TTC549 (cell line): ENCODE measurements around the gene PDE8A.
"Not testable (repeated sequence)": the region's sequence is repeated elsewhere in the genome, so short reads cannot be mapped to it uniquely, and the experiment has no call there.

Source experiments
- FAIRE-seq: peaks from 2 replicates; lab custom pipeline; 2012; peaks lifted over from hg19 to GRCh38; lab: Jason Lieb, UNC

The PDE8A gene

DNA sequence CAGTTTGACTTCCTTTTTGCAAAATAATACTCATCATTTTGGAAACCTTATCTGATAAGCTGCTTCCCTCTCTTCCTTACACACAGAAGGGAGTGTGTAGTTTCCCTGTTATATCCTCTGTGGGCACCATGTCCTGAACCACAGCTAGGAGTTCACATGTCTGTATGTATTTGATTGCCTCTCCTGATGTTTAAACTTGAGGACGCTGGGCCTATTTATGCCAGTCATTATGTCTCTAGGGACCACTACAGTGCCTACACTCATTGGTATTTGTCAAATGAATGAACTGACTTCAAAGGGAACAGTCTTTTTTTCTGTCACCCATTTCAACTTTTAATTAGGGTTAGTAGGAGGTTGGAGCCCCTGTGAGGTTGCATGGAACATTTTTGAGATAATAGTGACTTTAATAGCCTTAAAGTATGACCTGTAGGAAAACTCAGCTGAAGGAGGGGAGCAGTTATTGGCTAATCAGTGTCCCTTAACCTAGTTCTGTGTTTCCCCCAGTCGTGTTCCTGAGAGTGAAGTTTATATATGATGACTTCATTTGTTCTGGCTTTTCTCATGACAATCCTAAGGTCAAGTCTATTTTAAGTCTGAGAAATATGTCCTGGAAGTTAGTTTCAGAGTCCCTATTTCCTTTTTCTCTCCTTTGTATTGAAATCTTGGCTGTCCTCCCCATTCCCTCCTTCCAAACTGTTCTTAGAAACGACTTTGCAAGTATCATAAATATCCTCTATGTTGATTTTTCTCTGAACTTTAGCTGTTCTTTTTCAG lies 28.9 kb downstream of the PDE8A start:
- FAIRE-seq = no peak

DNA sequence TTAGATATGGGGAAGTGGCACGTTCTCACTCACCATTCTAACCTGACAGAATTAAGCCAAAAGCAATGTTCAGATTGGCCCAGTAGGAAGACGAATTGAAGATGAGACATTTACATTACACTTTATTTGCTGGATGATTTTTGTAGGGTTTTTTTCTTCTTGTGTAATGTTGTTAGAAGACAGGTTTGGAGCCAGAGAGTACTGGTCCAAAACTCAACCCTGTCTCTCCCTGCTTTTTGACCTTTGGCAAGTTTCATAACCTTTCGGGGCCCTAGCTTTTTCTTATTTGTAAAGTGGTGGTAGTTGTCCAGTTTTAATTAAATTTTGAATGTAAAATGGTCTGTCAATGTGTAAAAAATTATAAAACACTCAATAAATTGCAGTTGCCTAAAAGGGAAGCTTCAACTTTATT lies 29.5 kb downstream of the PDE8A start:
- no peak for FAIRE-seq

DNA sequence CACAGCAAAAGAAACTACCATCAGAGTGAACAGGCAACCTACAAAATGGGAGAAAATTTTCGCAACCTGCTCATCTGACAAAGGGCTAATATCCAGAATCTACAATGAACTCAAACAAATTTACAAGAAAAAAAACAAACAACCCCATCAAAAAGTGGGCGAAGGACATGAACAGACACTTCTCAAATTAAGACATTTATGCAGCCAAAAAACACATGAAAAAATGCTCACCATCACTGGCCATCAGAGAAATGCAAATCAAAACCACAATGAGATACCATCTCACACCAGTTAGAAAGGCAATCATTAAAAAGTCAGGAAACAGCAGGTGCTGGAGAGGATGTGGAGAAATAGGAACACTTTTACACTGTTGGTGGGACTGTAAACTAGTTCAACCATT lies 30.1 kb downstream of the PDE8A start:
- FAIRE-seq = not testable (repeated sequence)

DNA sequence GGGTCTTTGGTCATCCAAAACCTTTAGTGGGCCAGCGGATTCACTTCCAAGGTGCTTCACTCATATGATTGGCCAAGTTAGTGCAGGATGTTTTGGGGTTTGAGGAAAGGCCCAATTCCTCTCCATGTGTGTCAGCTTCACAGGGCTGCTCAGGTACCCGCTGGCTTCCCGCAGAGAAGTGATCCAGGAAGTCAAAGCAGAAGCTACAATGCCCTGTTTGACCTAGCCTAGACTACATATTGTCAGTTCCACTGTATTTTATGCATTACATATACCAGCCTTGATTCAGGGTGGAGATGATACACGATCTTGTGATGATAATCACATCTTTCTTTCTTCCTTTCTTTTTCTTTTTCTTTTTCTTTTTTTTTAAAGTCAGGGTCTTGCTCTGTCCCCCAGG lies 32.1 kb downstream of the PDE8A start:
- no peak for FAIRE-seq

DNA sequence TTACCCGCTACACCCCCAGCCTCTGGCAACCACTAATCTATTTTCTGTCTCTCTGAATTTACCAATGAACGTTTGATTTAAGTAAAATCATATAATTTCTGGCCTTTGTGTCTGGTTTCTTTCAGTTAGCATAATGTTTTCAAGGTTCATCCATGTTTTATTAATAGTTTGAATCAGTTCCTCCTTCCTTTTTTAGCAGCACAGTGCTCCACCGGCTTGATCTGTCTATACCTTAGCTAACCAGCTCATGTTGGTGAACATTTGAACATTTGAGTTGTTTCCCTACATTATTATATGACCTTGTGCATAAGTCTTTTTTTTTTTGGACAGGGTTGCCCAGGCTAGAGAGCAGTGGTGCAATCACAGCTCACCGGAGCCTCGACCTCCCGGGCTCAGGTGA lies 33.3 kb downstream of the PDE8A start:
- FAIRE-seq = no peak

DNA sequence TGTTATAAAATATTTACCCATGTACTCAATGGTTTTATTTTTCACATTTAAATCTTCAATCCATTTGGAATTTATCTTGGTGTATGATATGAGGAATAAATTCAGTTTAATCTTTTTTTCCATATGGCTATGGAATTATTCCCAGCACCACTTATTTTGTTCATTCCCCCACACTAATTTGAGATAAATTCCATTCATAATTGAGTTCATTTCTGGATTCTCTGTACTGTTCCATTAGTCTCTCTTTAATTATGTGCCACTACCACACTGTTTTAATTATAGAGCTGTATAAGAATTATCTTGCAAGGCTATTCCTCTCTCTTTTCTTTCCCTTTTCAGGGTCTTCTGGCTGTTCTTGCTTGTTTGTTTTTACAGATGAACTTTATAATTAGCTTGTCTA lies 34.6 kb downstream of the PDE8A start:
- FAIRE-seq = no peak

DNA sequence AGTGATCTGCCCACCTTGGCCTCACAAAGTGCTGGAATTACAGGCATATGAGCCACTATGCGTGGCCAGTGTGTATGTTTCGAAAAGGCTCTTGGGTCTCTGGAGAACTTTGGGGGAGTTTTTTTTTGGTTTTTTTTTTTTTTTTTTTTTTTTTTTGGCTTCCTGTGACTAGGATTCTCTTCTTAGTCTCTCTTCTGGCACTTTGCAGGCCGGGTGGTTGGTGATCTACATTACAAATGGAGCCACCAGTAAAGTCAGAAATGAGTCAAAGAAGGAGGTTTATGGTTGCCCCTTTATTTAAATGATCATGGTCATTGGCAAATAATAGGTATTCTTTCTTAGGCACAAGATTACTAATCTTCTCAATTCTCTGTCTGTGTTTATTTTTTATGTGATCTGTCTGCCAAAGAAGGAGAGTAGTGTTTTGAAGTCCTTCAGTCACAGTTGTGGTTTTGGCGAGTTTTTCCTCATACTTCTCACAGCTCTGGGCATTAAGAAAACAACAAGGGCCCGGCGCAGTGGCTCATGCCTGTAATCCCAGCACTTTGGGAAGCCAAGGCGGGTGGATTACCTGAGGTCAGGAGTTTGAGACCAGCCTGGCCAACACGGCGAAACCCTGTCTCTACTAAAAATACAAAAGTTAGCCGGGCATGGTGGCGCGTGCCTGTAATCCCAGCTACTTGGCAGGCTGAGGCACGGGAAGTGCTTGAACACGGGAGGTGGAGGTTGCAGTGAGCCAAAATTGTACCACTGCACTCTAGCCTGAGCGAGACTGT lies 38.3 kb downstream of the PDE8A start:
- FAIRE-seq = no peak

DNA sequence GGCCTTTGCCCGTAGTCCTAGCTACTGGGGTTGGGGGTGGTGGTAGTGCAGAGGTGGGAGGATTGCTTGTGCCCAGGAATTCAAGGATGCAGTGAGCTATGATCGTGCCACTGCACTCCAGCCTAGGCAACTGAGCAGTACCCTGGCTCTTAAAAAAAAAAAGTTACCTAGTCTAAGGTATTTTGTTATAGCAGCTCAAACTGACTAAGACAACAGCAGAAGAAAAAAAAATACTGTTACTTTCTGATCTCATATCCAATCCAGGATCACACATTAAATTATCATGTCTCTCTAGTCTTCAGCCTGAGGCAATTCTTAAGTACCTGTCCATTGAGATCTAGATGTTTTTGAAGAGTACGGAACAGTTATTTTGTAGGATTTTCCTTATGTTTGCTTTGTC lies 39.8 kb downstream of the PDE8A start:
- no peak for FAIRE-seq

DNA sequence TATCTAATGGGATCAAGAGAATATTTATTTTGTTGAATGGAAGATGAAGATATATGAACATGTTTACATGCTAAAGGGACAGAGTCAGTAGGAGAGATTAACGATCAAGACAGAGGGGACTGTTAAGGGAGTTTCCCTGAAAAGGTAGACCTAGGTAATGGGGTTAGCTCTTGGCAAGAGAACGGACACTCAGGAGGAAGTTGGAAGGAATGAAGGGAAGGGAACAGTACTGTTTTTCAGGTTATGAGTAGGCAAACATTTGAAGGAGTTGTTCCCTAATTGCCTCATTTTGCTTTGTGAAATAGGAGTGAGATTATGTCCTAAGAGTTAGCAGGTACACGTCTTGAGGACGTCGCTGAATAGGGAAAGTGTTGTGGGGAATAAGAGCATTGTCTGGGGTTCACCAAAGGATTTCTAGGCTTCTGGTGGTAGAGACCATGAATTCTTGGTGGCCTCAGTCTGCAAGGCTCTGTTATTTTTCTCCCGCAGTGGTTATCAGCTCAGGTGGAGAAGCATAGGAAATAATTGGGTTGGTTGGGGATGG lies 41.3 kb downstream of the PDE8A start:
- no peak for FAIRE-seq

DNA sequence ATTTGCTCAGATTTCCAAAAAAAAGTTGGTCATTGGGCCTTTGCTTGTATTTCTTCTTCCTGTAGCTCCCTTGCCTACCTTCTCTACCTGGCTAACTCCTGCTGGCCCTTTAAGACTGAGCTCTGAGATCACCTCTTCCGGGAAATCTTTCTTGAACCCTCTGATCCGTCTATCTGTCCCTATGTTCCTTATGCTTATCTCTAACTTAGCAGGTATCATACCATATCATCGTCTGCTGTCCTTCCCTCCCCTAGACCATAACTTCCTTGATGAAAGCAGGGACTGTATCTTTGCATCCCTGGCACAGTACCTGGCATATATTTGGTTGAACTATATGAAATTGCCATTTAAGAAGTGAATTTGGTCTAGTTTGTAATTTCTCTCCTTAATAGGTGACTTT lies 42.3 kb downstream of the PDE8A start:
- FAIRE-seq = no peak

DNA sequence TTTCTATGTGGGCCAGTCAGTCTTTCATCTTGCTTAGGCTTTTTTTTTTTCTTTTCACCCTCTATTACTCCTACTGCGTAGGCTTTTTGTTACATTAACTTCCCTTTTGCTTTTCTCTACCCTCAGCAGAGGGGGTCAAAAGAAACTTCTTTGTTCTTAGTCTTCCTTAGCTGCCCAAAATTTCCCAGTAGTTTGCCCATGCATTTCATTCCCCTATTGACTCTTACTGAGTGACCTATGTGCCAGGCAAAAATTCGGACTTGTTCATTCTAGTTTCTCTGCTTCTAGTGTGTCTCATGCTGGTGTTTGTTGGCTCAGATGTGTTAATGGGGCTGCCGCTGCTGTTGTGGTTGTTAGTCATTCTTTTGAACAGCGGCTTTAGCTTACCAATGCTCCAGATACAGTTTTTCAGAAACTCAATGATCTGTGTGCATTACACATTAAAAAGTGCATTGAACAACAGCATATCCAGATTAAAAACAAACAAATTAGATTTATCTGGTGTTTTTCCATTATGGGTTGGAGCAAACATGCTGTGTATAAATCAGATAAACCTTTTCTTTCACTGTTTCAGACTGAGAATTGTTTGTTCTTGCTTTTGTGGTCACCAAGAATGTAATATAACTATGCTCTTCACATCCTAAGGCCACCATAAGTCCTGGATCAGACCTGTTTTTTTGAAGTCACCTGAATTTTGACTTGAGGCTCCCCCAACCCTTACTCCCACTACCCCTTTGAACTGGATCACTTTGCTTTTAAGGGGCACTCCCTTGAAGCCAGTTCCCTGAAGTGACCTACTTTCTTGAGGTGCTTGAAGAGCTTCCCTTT lies 43.1 kb downstream of the PDE8A start:
- FAIRE-seq = no peak

DNA sequence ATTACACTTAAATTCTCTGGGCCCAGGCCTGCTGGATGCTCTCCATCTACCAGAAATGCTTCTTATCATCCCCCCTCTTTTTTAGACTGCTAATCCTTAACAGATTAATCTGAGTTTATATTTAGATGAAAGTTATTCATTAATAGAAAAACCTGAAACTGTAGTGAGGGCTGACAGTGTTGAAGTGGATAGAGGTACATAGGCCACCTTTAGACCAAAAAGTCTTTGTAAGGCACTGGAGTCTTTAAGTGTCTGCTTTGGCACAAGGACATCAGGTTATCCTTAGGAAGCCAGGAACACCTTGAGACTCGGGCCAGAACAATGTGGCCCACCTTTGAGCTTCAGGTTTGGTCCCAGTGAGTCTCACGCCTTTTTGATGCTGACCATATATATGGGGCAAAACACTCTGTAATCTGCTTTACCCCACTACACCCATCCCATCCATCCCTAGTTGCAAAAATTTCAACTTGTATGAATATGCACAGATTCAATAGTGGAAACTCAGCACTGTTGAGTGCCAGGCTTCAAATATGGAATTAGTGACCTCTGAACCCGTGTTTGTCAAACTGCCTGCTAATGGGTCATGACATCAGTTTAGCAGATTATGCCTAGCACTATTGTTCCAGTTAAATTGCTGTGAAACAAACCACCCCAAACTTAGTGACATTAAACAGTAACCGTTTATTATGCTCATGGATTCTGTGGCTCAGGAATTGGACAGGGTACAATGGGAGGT lies 44.0 kb downstream of the PDE8A start:
- no peak for FAIRE-seq

DNA sequence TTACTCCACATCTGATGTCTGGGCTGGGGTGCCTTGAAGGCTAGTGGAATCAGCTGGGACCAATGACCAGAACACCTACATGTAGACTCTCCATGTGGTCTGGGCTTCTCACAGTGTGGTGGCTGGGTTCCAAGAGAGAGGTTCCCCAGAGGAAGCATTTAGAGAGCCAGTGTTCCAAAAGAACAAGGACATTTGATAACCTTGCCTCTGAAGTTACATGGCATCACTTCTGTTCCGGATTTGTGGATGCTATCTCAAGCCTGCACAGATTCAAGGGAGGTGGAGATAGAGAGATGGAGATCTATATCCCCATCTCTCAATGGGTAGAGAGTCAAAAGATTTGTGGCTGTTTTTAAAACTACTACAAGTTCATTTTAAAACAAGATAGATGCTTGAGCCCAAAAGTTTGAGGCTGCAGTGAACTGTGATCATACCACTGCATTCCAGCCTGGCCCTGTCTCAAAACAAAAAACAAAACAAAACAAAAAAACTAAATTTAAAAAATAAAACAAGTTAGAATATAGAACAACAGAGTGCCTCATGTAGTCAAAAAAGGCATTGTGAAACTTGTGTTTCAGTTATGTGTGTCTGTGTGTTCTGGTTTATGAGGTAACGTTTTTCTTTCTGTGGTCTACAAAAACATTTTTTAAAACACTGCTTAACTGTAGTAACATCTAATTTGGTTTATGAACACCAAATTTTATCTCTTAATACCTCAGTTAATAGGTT lies 44.8 kb downstream of the PDE8A start:
- FAIRE-seq = no peak

DNA sequence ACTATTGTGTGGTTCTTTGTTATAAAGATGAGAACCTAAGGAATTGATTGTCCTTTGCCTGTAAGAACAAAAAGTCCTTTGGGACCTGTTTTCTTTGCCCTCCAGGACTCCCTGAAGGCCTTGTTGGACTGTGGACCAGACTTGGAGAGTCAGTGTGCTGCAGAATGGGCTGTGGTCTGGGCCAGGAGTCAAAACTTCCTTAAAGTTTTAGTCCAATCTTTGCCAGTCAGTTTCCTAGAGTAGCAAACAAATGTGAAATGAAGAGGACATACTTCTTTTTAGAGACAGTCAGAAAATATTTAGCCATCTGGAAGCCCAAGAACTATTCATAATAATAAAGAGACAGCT lies 45.4 kb downstream of the PDE8A start:
- FAIRE-seq = no peak

DNA sequence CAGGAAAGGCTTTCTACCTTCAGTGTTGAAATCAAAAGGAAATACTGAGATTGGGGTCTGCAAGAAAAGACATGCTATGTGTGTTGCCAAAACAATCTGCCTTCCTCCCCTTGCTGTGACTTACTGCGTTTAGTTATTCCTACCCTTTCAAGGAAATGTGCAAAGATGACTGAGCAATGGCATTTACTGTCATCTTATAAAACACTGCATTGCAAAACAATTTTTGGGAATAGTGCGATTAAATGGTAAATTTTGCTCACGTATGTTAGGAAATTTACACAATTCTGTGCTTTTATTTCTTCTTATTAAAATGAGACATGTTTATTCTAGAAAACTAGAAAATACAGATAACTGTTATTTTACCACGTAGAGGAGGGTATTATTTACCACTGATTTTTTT lies 45.8 kb downstream of the PDE8A start:
- no peak for FAIRE-seq

DNA sequence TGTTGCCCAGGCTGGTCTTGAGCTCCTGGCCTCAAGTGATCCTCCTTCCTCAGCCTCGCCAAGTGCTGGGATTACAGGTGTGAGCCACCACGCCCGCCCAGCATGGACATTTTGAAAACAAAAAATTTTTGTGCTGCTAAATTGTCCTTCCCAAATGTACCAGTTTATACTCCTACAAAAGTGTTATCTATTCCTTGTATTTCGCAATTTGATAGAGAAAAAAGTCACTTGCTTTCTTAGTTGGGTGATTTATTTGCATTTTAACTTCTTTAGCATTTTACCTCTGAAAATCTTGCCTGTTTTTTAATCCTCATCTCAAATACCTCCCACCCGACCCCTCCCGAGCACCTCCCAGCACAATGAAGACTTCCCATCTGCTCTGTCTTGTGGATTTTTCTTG lies 46.8 kb downstream of the PDE8A start:
- no peak for FAIRE-seq

DNA sequence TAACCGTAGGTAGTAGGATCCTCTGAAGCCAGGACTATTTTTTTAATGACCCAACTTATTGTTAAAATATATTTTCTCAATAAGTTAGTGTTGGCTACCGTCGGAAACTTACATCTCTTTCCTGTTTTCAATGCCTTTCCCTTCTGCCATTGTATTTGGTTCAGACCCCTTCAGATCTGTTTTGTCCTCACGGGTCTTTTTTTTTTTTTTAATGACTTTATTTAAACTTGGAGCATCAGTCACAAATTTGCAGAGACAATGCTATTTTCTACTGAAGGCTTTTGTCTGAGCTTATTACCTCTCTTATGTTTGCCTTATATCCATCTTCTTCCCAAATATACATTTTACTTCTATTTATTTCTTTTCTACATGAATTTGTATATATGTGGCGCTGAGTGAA lies 47.6 kb downstream of the PDE8A start:
- FAIRE-seq = no peak

DNA sequence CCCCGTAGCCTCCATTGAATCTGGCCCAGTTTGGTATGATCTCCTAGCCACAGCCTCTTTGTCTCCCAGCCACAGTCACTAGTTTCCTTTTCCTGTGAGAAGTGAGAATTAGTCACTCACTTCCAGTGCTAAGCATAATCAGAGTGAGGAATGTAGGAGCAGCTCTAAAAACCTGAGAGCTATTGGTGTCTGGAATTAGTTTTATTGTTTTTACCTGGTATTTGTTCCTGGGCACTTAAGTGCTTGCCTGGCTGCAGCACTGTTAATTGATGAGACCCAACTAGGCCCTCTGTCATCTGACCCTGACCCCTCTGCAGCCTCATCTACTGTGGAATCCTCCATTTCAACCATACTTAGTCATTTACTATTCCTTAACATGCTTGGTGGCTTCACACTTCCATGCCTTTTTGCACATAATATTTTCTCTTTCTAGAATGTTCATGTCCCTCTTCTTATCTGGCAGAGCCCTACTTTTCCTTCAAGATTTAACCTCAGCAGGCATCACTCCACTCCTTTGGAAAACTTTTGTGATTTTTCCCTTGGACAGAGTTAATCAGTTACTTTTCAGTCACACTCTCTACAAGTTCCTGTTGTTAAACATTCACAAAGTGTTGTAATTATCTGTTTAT lies 48.8 kb downstream of the PDE8A start:
- FAIRE-seq = no peak

DNA sequence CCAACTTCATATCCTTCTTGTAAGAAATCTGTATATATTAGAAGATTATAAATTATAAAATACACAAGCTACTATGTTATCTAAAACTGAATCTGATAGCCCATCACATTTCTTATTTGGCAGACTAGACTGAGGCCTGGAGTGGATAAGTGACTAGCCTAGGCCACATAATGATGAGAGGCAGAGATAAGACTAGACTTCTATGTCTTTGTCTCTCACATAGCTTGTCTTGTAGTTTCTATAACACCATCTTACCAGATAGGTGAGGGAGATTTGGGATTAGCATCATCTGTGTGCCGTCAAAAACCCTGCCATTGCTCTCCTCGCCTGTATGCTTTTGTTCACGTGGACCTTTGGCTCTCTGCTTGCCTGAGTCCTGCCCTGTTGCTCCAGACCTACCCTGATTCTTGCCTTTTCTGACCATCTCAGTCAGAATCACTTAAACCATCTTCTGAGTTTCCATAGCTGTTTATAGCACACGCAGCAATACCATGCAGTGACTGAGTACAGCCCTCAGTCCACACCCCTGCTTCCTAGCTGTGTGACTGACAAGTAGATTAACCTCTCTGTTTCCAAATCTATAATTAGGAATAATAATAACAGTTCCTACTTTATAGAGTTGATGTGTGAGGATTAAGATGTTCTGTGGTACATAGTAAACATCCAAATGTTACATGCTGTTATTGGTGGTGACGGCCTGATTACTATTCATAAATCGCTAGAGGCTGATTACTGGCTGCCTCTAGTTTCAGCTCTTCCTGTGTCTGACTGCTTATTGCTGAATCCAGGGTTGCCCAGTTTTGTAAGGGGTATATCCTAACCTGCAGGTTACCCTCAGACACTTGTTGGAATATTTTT lies 49.7 kb downstream of the PDE8A start:
- no peak for FAIRE-seq

DNA sequence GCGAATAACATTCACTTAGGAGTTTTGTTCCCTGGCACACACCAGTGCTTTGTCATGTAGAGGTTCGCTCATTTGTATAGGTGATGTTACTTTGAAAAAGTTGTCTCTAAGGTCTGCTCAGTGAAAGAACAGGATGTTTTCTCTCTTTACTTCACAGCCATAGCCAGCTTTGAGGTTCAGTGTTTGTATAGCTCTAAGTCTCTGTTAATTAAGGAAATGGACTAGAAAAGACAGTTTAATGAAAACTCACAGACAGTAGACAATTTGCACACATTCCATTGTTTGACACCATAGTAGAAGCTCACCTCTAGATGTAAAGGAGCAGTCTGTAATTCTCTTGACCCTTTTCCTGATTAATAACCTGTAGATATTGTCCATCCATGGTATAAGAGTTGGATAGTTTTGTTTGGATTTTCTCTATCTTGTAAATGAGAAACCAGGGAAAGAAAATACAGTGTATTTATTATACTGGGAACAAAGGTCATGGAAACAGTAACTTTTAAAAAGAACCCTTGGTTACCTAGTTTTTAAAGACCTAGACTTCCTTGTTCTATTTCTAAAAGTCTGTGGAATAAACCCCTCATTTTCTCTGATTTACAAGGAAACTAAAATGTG lies 50.4 kb downstream of the PDE8A start:
- FAIRE-seq = no peak
